Left ventricle myocardium superior (tissue), 1 donor: ENCODE results near the gene EML4. TPM values are rescaled to one million over a fixed set of nuclear protein-coding genes. Genes with fewer than 3 reads are reported as not detected.

Source experiments
- ATAC-seq: fragments of 200-7000 bp; cut with Tn5 transposase; one replicate; pipeline ENCODE4 v1.9.1; 2020; ENCODE audit warnings: mild to moderate bottlenecking, moderate library complexity
- DNase-seq: peaks from one replicate; pipeline ENCODE4 v3.0.0-alpha.2; 2020
- intact Hi-C: fragments of 100-400 bp; cut with micrococcal nuclease; formaldehyde crosslinking; loops from one replicate; pipeline ENCODE4 v1.11.0; 2022
- total RNA-seq: library from RNA; stranded (reverse); fragmentation: NEBNext Ultra II Directional; extraction: Animal tissue kit (Norgen Biotek cat#: 25700); gene quantifications from one replicate; pipeline ENCODE4 v1.2.1, GENCODE V29; 2021
- donor health status: DM: no; HTN: yes; CAD: no; lungs with severe emphysema.

Gene EML4
- total RNA-seq, 1 donor from 2014 or later: 4.7 TPM

GRCh38 chr2:42135381-42136312, 33.5 kb upstream of the EML4 start:
- DNase-seq: no peak
- intact Hi-C loops: no loop called here
- no peak for ATAC-seq

- DNase-seq (no peak), ATAC-seq (no peak)
- intact Hi-C loops: no loop called here
Observed at GRCh38 chr2:42136782-42137124, 32.4 kb upstream of the EML4 start.

- no peak for DNase-seq
- ATAC-seq: no peak
- intact Hi-C loops: no loop called here
Observed at GRCh38 chr2:42137125-42137841, 31.9 kb upstream of the EML4 start.

GRCh38 chr2:42138163-42139015, 30.8 kb upstream of the EML4 start:
- intact Hi-C loops: no loop called here
- ATAC-seq (peak; percentile 37), DNase-seq (no peak)

- DNase-seq: no peak
- intact Hi-C loops: no loop called here
- no peak for ATAC-seq
Observed at GRCh38 chr2:42139101-42139500, 30.1 kb upstream of the EML4 start.

- no peak for ATAC-seq
- no peak for DNase-seq
- intact Hi-C loops: no loop called here
Observed at GRCh38 chr2:42140496-42140895, 28.7 kb upstream of the EML4 start.

- intact Hi-C loops: no loop called here
- ATAC-seq (peak; percentile 87), DNase-seq (peak; percentile 58)
Observed at GRCh38 chr2:42141687-42142546, 27.2 kb upstream of the EML4 start.

GRCh38 chr2:42142547-42143184, 26.5 kb upstream of the EML4 start:
- no peak for DNase-seq
- intact Hi-C loops: no loop called here
- no peak for ATAC-seq

GRCh38 chr2:42147641-42148274, 21.4 kb upstream of the EML4 start:
- DNase-seq: no peak
- intact Hi-C loops: no loop called here
- ATAC-seq: peak; percentile 61

GRCh38 chr2:42150159-42150558, 19.0 kb upstream of the EML4 start:
- intact Hi-C loops: no loop called here
- DNase-seq (no peak), ATAC-seq (no peak)

GRCh38 chr2:42153944-42154581, 15.1 kb upstream of the EML4 start:
- ATAC-seq (no peak), DNase-seq (no peak)
- intact Hi-C loops: no loop called here

- DNase-seq (no peak), ATAC-seq (no peak)
- intact Hi-C loops: no loop called here
Observed at GRCh38 chr2:42156721-42157120, 12.4 kb upstream of the EML4 start.

GRCh38 chr2:42161444-42161843, 7.7 kb upstream of the EML4 start:
- intact Hi-C loops: no loop called here
- no peak for DNase-seq

GRCh38 chr2:42163444-42164045, 5.6 kb upstream of the EML4 start:
- intact Hi-C loops: no loop called here
- ATAC-seq (no peak), DNase-seq (no peak)

More at GRCh38 chr2:42161444-42161843, 7.7 kb upstream of the EML4 start:
- no peak for ATAC-seq

GRCh38 chr2:42164046-42164445, 5.1 kb upstream of the EML4 start:
- intact Hi-C loops: no loop called here
- ATAC-seq (no peak), DNase-seq (no peak)

GRCh38 chr2:42164971-42165370, 4.2 kb upstream of the EML4 start:
- intact Hi-C loops: no loop called here
- ATAC-seq (no peak), DNase-seq (no peak)

GRCh38 chr2:42167458-42167857, 1.7 kb upstream of the EML4 start:
- ATAC-seq: no peak
- DNase-seq: no peak
- intact Hi-C loops: no loop called here
